ENCODE results near the gene ZNF878. TPM values are rescaled to one million over a fixed set of nuclear protein-coding genes. Genes with fewer than 3 reads are reported as not detected.

The ZNF878 gene
- total and polyA plus RNA-seq, 9 of the 15 experiments (the other 6 are each of a cell fraction or from before 2014, with no cell fraction given) = 0.30 to 1.4 (median 0.50) TPM

DNA sequence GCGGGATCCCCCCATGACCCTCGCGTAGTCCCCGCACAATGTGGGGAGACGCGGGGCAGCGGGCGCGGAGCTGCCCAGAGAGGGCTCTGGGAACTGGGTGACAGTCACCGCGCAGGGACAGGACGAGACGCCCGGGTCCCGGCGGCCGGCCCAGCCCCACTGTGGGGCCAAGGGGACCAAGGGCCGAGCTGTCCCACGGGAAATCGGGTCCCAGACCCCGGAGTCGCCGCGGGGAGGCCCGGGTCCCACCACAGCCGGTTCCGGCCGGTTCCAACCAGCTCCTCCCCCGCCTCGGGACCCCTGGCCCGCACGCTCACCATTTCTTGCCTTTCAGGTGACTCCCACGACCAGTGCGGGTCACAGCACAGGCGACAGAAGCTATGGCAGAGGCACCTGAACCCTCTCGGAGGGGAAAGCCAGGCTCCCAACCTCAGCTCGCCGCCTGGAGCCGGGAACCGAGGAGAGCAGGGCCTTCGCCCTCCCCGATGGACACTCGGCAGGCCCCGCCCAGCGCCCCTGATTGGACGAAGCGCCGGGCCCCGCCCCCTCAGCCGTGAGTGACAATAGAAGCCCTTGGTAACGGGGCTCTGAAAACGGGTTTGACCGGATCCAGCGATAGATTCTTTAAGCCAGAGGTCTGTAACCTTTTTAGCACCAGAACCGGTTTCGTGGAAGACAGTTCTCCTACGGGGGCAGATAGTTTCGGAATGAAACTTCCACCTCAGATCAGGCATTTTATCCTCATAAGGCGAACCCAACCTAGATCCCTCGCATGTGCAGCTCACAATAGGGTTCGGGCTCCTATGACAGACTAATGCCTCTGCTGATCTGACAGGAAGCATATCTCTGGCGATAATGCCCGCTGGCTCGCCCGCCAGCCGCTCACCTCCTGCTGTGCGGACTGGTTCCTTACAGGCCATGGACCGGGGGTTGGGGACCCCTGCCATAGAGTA lies 17.3 kb downstream of the ZNF878 start, which contains the start of gene ZNF433 (continued):
- no peak for TF ChIP-seq L3MBTL2 (IDR thresholded peaks at IDR 0.05)
- 0 out of 4 replicates have a peak, but pooled peaks of 1 of the 2 experiments have one; percentile 6 for TF ChIP-seq NRF1 (conservative IDR thresholded peaks at IDR 0.05 in 1 of 2, IDR thresholded peaks at IDR 0.05 in 1 of 2)
- TF ChIP-seq ZBTB11 (CRISPR knock-in tag; IDR thresholded peaks at IDR 0.05) = peak in 1 of 3 experiments; percentile 79; a peak in 2 of 6 replicates
- no peak for TF ChIP-seq ZNF79 (CRISPR knock-in tag; IDR thresholded peaks at IDR 0.05; ENCODE audit: low read depth)
- TF ChIP-seq BMI1 (IDR thresholded peaks at IDR 0.05; ENCODE audit: low read length) = no peak
- TF ChIP-seq RFX7 (CRISPR knock-in tag; IDR thresholded peaks at IDR 0.05) = no peak
- no peak for TF ChIP-seq PPARD (CRISPR knock-in tag; IDR thresholded peaks at IDR 0.05)
- TF ChIP-seq SMARCA5 (IDR thresholded peaks at IDR 0.05) = no peak
- TF ChIP-seq STAT5A (IDR thresholded peaks at IDR 0.05; ENCODE audit: borderline replicate concordance, low read length) = no peak
- TF ChIP-seq ZNF124 (CRISPR knock-in tag; IDR thresholded peaks at IDR 0.05) = no peak
- TF ChIP-seq ZNF175 (CRISPR knock-in tag; IDR thresholded peaks at IDR 0.05; ENCODE audit: low read depth) = no peak
- no peak for TF ChIP-seq NFIC (IDR thresholded peaks at IDR 0.05)
- TF ChIP-seq ATF7 (IDR thresholded peaks at IDR 0.05) = peak; percentile 21; the same call in 1 of the 2 replicates
- TF ChIP-seq ZNF780A (CRISPR knock-in tag; IDR thresholded peaks at IDR 0.05) = no peak
- TF ChIP-seq, protein P1, sequence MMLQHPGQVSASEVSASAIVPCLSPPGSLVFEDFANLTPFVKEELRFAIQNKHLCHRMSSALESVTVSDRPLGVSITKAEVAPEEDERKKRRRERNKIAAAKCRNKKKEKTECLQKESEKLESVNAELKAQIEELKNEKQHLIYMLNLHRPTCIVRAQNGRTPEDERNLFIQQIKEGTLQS (IDR thresholded peaks at IDR 0.05) = no peak
- TF ChIP-seq, protein P1 (CRISPR knock-in tag; conservative IDR thresholded peaks at IDR 0.05) = no peak
- no peak for TF ChIP-seq ZFPM2 (CRISPR knock-in tag; IDR thresholded peaks at IDR 0.05)
- no peak for TF ChIP-seq CHD2 (IDR thresholded peaks at IDR 0.05; ENCODE audit: low read depth, low read length)
- no peak for TF ChIP-seq BHLHE40 (IDR thresholded peaks at IDR 0.05; ENCODE audit: low read length)
- TF ChIP-seq ZKSCAN1 (IDR thresholded peaks at IDR 0.05; ENCODE audit: low read depth, low read length) = no peak
- no peak for TF ChIP-seq SAP30 (IDR thresholded peaks at IDR 0.05; ENCODE audit: borderline replicate concordance, insufficient read depth, low read depth, low read length, poor library complexity, severe bottlenecking)
- TF ChIP-seq GABPA (tag; conservative IDR thresholded peaks at IDR 0.05; ENCODE audit: low read depth) = 0 out of 2 replicates have a peak, but pooled peaks have one; percentile 36
- TF ChIP-seq ZNF551 (CRISPR knock-in tag; IDR thresholded peaks at IDR 0.05) = no peak
- 0 out of 2 replicates have a peak, but pooled peaks have one; percentile 41 for TF ChIP-seq POLR2AphosphoS5 (IDR thresholded peaks at IDR 0.05; ENCODE audit: control insufficient read depth, insufficient read depth, low read depth, low read length)

All from K562 (cell line).